ENCODE results near the gene SAMD13.
A peak's percentile ranks its signal among the peaks of the same experiment; 100 is the strongest.

SAMD13 gene

DNA sequence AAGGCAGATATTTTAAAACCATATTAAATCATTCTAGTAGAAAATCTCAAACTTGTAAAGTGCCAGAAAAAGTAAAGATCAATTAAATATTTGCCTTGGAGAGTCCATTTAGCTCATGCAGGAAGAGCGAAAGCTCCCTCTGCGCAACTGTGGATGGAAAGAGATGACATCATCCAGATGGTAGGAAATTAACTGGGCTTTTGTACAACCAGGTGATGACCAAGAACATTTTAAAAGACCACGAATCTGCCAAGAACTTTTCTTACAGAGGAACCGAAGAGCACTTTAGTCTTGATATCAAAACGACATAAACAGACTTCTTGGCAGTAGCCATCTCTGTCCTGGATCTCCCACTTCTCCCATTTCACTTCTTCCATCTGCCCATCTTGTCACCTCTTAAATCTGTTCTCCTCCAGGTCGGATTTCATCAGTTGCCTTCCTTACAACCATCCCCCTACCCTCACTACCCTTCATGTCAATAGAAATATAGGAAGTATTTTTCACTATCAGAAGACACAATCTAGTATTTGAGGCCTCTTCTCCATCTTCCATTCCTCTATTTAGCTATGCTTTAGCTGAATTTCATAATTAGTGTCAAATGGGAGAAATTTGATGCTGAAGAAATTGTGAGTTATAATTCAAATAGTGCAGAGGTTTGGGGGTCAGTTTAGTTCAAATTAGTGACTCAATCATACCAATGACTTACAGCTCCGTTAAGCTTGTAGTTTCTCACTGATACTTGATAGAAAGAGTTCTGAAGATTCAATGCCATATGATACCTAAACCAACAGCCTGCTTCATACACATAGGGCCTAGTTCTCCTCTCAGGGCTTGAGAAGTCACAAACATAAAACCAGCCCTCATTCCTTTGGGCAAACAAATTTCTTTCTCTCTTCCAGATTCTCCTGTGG, 74.7 kb downstream of the SAMD13 start:
- ChIA-PET CTCF (interaction anchor here (0.7 to 1.0 kb wide), 3 partner anchors 10 to 396 kb away, joined by 3 to 5 read pairs (median 3); no protein-coding TSS in a partner anchor), POLR2A (no interaction called here)
- TF ChIP-seq, protein P1, sequence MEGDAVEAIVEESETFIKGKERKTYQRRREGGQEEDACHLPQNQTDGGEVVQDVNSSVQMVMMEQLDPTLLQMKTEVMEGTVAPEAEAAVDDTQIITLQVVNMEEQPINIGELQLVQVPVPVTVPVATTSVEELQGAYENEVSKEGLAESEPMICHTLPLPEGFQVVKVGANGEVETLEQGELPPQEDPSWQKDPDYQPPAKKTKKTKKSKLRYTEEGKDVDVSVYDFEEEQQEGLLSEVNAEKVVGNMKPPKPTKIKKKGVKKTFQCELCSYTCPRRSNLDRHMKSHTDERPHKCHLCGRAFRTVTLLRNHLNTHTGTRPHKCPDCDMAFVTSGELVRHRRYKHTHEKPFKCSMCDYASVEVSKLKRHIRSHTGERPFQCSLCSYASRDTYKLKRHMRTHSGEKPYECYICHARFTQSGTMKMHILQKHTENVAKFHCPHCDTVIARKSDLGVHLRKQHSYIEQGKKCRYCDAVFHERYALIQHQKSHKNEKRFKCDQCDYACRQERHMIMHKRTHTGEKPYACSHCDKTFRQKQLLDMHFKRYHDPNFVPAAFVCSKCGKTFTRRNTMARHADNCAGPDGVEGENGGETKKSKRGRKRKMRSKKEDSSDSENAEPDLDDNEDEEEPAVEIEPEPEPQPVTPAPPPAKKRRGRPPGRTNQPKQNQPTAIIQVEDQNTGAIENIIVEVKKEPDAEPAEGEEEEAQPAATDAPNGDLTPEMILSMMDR (IDR thresholded peaks at IDR 0.05; ENCODE audit: insufficient read depth, low read length, missing control alignments): no peak
- no peak overlapping the region for H3K4me3 ChIP-seq (ENCODE audit: low read depth, low read length)
- DNase-seq (ENCODE audit: low read depth, low spot score): no peak

DNA sequence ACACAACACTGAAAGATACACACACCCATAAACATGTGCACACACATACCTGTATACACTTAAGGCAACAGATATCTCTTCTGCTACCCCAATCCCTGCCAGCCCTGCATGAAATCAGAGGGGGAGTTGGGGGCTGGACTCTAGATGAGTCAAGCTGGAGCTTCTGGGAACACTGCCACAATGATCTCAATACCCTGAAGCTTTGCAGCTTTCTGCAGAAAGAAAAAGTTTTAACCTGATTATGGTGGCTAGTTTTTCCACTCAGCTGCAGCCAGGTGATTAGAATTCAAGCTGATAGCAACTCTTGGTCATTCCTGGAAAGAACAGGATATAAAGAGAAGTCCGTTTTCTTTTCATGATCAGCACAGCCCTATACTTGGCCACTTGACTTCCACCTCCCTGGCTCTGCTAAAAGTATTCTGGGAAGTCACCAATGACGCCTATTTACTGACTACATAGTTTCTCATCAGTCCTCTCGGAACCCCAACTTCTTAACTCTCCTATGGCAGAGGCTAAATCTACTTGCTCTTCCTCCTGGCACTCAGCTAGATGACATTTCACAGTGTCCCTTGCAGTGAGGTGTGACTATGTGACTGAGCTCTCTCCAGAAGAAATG, 76.1 kb downstream of the SAMD13 start:
- POLR2A ChIA-PET: interaction anchor here (1.0 kb wide), 1 partner anchor 12 kb away, joined by 3 read pairs; no protein-coding TSS in a partner anchor

DNA sequence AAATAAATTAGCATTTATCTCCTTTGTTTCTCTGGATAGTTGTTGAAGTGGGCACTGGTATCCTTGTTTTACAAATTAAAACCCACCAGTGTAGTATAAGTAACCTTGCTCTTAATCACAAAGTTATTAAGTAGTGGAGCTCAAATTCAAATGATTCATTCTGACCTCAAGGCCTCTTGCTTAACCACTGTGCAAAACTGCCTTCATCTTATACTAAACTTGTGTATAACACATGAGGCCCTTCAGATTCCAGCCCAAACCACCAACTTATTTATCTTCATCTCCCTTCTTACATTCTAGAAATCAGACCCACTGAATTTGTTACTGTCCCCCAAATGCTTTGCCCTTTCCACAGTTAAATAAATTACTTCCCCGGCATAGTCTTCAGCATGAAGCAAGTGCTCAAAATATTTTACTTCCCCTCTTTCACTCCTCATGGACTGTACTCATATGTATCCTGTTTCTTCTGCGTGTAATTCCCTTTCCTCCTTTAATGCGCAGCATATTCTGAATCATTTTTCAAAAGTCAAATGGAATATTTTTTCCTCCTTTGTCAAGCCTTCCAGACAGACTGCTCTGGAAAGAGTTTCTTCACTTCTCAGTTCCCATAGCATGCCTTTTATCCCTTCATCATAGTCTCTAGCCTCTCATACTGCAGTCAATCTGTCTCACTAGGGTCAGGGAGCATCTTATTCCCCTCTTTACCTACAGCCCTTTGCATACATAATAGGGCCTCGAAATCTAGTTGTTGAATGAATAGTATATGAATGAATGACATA, 77.8 kb downstream of the SAMD13 start:
- H3K4me3 ChIP-seq (ENCODE audit: low read depth, low read length): no peak overlapping the region
- DNase-seq (ENCODE audit: low read depth, low spot score): peak; percentile 46
- TF ChIP-seq, protein P1 (IDR thresholded peaks at IDR 0.05; ENCODE audit: insufficient read depth, low read length, missing control alignments): no peak
- ChIA-PET CTCF (interaction anchor here (1.6 kb wide), 1 partner anchor 9 kb away, joined by 4 read pairs; no protein-coding TSS in a partner anchor), POLR2A (interaction anchor here (1.2 kb wide), 1 partner anchor 81 kb away, joined by 4 read pairs; no protein-coding TSS in a partner anchor)

More for the DNA sequence above, 76.1 kb downstream of the SAMD13 start:
- no peak for DNase-seq (ENCODE audit: low read depth, low spot score)
- CTCF ChIA-PET: interaction anchor here (0.8 to 1.6 kb wide), 6 partner anchors 7 to 376 kb away, joined by 3 to 4 read pairs (median 3); no protein-coding TSS in a partner anchor
- TF ChIP-seq, protein P1 (IDR thresholded peaks at IDR 0.05; ENCODE audit: insufficient read depth, low read length, missing control alignments): no peak
- H3K4me3 ChIP-seq (ENCODE audit: low read depth, low read length): no peak overlapping the region

DNA sequence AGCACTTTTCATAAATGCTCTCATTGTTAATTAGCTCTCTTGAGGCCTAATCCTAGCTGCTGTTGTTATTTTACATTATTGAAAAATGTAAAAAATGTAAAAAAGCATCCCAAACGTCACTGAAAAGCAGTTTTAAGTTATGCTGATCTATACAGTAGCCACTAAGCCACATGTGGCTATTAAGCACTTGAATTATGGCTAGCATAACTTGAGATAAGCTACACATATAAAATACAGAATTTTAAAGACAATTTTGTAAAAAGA, 78.3 kb downstream of the SAMD13 start:
- H3K4me3 ChIP-seq (ENCODE audit: low read depth, low read length): no peak overlapping the region
- TF ChIP-seq, protein P1 (IDR thresholded peaks at IDR 0.05; ENCODE audit: insufficient read depth, low read length, missing control alignments): no peak
- ChIA-PET CTCF (no interaction called here), POLR2A (no interaction called here)
- no peak for DNase-seq (ENCODE audit: low read depth, low spot score)

DNA sequence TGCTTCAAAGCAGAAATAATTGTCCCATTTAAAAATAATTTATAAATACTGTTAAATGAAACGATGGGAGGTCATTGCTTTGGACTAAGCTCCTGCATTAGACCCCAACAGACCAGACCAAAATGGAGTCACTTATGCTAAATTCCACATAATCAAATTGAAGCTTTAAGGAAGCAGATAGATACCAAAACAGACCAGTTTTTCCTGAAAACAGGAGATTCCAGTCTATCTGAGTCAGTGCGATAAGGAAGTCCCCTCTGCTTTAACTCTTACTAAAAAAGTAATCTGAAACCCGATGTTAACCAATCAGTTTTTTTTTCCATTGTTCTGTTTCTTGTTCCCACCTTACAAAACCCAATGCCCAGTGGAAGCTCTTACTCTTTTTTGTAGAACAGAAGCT, 80.6 kb downstream of the SAMD13 start:
- TF ChIP-seq, protein P1 (IDR thresholded peaks at IDR 0.05; ENCODE audit: insufficient read depth, low read length, missing control alignments): no peak
- ChIA-PET CTCF (interaction anchor here (1.2 to 1.4 kb wide), 3 partner anchors 9 to 53 kb away, joined by 3 to 5 read pairs (median 3); no protein-coding TSS in a partner anchor), POLR2A (interaction anchor here (0.7 kb wide), 1 partner anchor 236 kb away, joined by 4 read pairs; no protein-coding TSS in a partner anchor)
- DNase-seq (ENCODE audit: low read depth, low spot score): no peak
- H3K4me3 ChIP-seq (ENCODE audit: low read depth, low read length): no peak overlapping the region
